ENCODE measurements around the gene CHCHD3.

The CHCHD3 gene

DNA sequence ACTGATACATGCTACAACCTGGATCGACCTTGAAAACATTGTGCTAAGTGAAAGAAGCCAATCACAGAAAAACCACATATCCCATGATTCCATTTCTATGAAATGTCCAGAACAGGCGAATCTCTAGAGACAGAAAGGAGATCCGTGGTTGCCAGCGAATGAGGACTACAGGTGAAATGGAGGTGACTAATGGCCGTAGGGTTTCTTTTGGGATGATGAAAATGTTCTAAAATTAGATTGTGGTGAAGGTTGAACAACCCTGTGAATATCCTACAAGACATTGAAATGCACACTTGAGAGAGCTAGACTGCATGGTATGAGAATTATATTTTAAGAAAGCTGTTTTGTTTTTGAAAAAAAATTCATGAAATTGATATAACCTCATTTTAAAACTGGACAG lies 317.1 kb downstream of the CHCHD3 start:
- no peak overlapping the region for H3K9ac ChIP-seq (ENCODE audit: low read length)
- H3K4me1 ChIP-seq (ENCODE audit: control insufficient read depth, low read depth, low read length), result no peaks in the 10 kb centered on the region
- H3K27me3 ChIP-seq (ENCODE audit: control insufficient read depth, insufficient read depth, low read length), result no peaks in the 10 kb centered on the region
- peaks cover 5% of the 10 kb centered on the region for H3K9me3 ChIP-seq (ENCODE audit: control insufficient read depth, low read depth, low read length)
- no peak overlapping the region for H3K4me3 ChIP-seq (ENCODE audit: low read length)
- H3K36me3 ChIP-seq (ENCODE audit: control insufficient read depth, low read depth, low read length), result no peaks in the 10 kb centered on the region
- H3K27ac ChIP-seq (ENCODE audit: low read length), result no peak overlapping the region

DNA sequence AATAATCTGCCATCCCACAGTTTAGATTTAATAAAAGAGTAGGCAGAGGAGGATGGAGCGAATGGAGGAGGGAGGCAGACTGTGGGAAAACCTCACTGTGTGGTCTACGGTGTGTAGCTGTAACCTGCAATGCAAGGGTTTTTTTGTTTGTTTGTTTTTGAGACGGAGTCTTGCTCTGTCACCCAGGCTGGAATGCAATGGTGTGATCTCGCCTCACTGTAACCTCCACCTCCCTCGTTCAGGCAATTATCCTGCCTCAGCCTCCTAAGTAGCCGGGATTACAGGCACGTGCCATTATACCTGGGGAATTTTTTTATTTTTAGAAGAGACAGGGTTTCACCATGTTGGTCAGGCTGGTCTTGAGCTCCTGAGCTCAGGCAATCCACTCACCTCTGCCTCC lies 321.0 kb downstream of the CHCHD3 start:
- H3K4me3 ChIP-seq (ENCODE audit: low read length), result no peak overlapping the region
- H3K4me1 ChIP-seq (ENCODE audit: control insufficient read depth, low read depth, low read length), result no peaks in the 10 kb centered on the region
- no peak overlapping the region for H3K27ac ChIP-seq (ENCODE audit: low read length)
- no peak overlapping the region for H3K9ac ChIP-seq (ENCODE audit: low read length)
- H3K27me3 ChIP-seq (ENCODE audit: control insufficient read depth, insufficient read depth, low read length), result no peaks in the 10 kb centered on the region
- no peaks in the 10 kb centered on the region for H3K36me3 ChIP-seq (ENCODE audit: control insufficient read depth, low read depth, low read length)
- no peaks in the 10 kb centered on the region for H3K9me3 ChIP-seq (ENCODE audit: control insufficient read depth, low read depth, low read length)

- Histone ChIP-seq H3K9me3 (ENCODE audit: control insufficient read depth, low read depth, low read length) (no peaks in the 10 kb centered on the region), H3K27ac (ENCODE audit: low read length) (no peak overlapping the region), H3K36me3 (ENCODE audit: control insufficient read depth, low read depth, low read length) (no peaks in the 10 kb centered on the region), H3K4me1 (ENCODE audit: control insufficient read depth, low read depth, low read length) (no peaks in the 10 kb centered on the region), H3K4me3 (ENCODE audit: low read length) (no peak overlapping the region), H3K27me3 (ENCODE audit: control insufficient read depth, insufficient read depth, low read length) (no peaks in the 10 kb centered on the region), H3K9ac (ENCODE audit: low read length) (no peak overlapping the region)
These were observed 321.7 kb downstream of the CHCHD3 start for GRCh38 chr7:132760244-132760623.

- H3K4me3 ChIP-seq (ENCODE audit: low read length), result no peak overlapping the region
- H3K36me3 ChIP-seq (ENCODE audit: control insufficient read depth, low read depth, low read length), result no peaks in the 10 kb centered on the region
- H3K27me3 ChIP-seq (ENCODE audit: control insufficient read depth, insufficient read depth, low read length), result no peaks in the 10 kb centered on the region
- no peak overlapping the region for H3K27ac ChIP-seq (ENCODE audit: low read length)
- H3K9ac ChIP-seq (ENCODE audit: low read length), result no peak overlapping the region
- no peaks in the 10 kb centered on the region for H3K9me3 ChIP-seq (ENCODE audit: control insufficient read depth, low read depth, low read length)
- H3K4me1 ChIP-seq (ENCODE audit: control insufficient read depth, low read depth, low read length), result no peaks in the 10 kb centered on the region
These were observed 322.2 kb downstream of the CHCHD3 start for GRCh38 chr7:132759482-132760243.

- Histone ChIP-seq H3K9me3 (ENCODE audit: control insufficient read depth, low read depth, low read length) (no peaks in the 10 kb centered on the region), H3K9ac (ENCODE audit: low read length) (no peak overlapping the region), H3K27ac (ENCODE audit: low read length) (no peak overlapping the region), H3K4me3 (ENCODE audit: low read length) (no peak overlapping the region), H3K4me1 (ENCODE audit: control insufficient read depth, low read depth, low read length) (no peaks in the 10 kb centered on the region), H3K27me3 (ENCODE audit: control insufficient read depth, insufficient read depth, low read length) (no peaks in the 10 kb centered on the region), H3K36me3 (ENCODE audit: control insufficient read depth, low read depth, low read length) (no peaks in the 10 kb centered on the region)
These were observed 322.9 kb downstream of the CHCHD3 start for GRCh38 chr7:132758986-132759385.

- no peaks in the 10 kb centered on the region for H3K4me1 ChIP-seq (ENCODE audit: control insufficient read depth, low read depth, low read length)
- H3K9ac ChIP-seq (ENCODE audit: low read length), result no peak overlapping the region
- H3K27me3 ChIP-seq (ENCODE audit: control insufficient read depth, insufficient read depth, low read length), result no peaks in the 10 kb centered on the region
- no peaks in the 10 kb centered on the region for H3K9me3 ChIP-seq (ENCODE audit: control insufficient read depth, low read depth, low read length)
- H3K36me3 ChIP-seq (ENCODE audit: control insufficient read depth, low read depth, low read length), result no peaks in the 10 kb centered on the region
- H3K27ac ChIP-seq (ENCODE audit: low read length), result no peak overlapping the region
- no peak overlapping the region for H3K4me3 ChIP-seq (ENCODE audit: low read length)
These were observed 324.1 kb downstream of the CHCHD3 start for GRCh38 chr7:132757783-132758182.

DNA sequence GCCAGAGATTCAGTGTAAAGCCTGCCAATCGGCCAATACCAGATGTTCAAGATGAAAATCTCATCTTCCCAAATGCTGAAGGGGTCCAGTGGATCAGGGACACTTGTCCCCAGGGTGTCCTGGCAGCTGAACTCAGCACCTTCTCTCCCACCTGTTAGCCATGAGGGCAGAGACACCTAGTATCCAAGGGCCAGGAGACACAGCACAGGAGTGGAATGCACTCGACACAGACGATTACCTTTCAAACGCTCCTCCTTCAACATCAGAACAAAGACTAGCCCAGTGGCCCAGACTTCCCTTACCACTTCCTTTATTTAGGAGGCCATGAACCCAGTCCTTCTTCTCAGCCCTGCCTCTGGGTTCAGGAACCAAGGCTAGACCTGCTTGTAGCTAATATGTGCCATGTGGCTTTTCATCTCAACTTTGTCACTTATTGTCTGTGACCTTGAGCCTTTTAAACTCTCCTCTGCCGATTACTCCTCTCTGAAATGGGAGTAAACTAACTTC lies 325.4 kb downstream of the CHCHD3 start:
- no peak overlapping the region for H3K27ac ChIP-seq (ENCODE audit: low read length)
- no peak overlapping the region for H3K4me3 ChIP-seq (ENCODE audit: low read length)
- H3K27me3 ChIP-seq (ENCODE audit: control insufficient read depth, insufficient read depth, low read length), result no peaks in the 10 kb centered on the region
- no peaks in the 10 kb centered on the region for H3K36me3 ChIP-seq (ENCODE audit: control insufficient read depth, low read depth, low read length)
- no peak overlapping the region for H3K9ac ChIP-seq (ENCODE audit: low read length)
- no peaks in the 10 kb centered on the region for H3K9me3 ChIP-seq (ENCODE audit: control insufficient read depth, low read depth, low read length)
- H3K4me1 ChIP-seq (ENCODE audit: control insufficient read depth, low read depth, low read length), result peaks cover 3% of the 10 kb centered on the region

DNA sequence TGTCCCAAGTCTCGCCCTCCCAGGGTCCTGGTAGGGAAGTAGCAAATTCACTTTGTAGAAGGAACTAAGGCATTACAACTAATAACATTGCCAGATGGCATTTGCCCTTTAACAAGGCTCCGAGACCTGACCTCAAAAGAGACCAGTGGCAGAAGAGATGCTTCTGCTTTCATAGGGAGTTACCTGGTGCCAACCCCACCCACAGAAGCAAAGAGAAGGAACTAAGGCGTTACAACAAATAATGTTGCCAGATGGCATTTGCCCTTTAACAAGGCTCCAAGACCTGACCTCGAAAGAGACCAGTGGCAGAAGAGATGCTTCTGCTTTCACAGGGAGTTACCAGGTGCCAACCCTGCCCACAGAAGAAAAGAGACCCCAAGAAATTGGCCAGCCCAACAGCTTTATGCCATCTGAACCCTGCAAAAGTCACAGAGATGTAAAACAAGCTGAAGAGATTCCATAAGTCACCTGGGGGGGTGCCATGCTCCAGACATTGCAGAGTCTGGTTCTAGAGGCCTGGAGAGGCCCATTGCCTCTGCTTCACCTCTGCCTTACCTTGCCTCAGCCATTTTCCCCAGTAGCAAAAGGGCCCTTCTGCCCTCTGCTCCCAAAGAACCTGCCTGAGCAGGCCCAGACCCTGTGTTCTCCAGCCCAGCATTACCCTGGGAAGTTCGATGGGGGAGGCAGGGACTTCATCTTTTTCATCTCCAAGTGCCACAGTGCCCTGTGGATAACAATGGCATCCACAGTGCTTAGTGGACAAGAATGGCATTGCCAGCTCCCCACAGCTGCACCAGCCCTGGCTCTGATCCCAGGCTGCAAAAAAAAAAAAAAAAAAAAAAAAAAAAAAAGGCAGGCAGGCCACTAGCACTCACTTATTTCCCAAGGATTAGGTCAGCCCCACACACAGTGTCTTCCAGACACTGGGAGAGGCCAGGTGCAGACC lies 326.1 kb downstream of the CHCHD3 start:
- Histone ChIP-seq H3K9ac (ENCODE audit: low read length) (no peak overlapping the region), H3K36me3 (ENCODE audit: control insufficient read depth, low read depth, low read length) (no peaks in the 10 kb centered on the region), H3K4me3 (ENCODE audit: low read length) (no peak overlapping the region), H3K9me3 (ENCODE audit: control insufficient read depth, low read depth, low read length) (no peaks in the 10 kb centered on the region), H3K27ac (ENCODE audit: low read length) (no peak overlapping the region), H3K27me3 (ENCODE audit: control insufficient read depth, insufficient read depth, low read length) (no peaks in the 10 kb centered on the region), H3K4me1 (ENCODE audit: control insufficient read depth, low read depth, low read length) (peaks cover 8% of the 10 kb centered on the region)

- Histone ChIP-seq H3K27me3 (ENCODE audit: control insufficient read depth, insufficient read depth, low read length) (no peaks in the 10 kb centered on the region), H3K9me3 (ENCODE audit: control insufficient read depth, low read depth, low read length) (no peaks in the 10 kb centered on the region), H3K27ac (ENCODE audit: low read length) (no peak overlapping the region), H3K9ac (ENCODE audit: low read length) (no peak overlapping the region), H3K36me3 (ENCODE audit: control insufficient read depth, low read depth, low read length) (no peaks in the 10 kb centered on the region), H3K4me1 (ENCODE audit: control insufficient read depth, low read depth, low read length) (peaks cover 10% of the 10 kb centered on the region), H3K4me3 (ENCODE audit: low read length) (no peak overlapping the region)
These were observed 329.5 kb downstream of the CHCHD3 start for GRCh38 chr7:132752431-132752830.

- Histone ChIP-seq H3K9ac (ENCODE audit: low read length) (no peak overlapping the region), H3K4me3 (ENCODE audit: low read length) (peak overlapping the region; percentile 7), H3K9me3 (ENCODE audit: control insufficient read depth, low read depth, low read length) (no peaks in the 10 kb centered on the region), H3K27me3 (ENCODE audit: control insufficient read depth, insufficient read depth, low read length) (no peaks in the 10 kb centered on the region), H3K36me3 (ENCODE audit: control insufficient read depth, low read depth, low read length) (no peaks in the 10 kb centered on the region), H3K27ac (ENCODE audit: low read length) (no peak overlapping the region), H3K4me1 (ENCODE audit: control insufficient read depth, low read depth, low read length) (peaks cover 10% of the 10 kb centered on the region)
These were observed 330.6 kb downstream of the CHCHD3 start for GRCh38 chr7:132751244-132751647.

DNA sequence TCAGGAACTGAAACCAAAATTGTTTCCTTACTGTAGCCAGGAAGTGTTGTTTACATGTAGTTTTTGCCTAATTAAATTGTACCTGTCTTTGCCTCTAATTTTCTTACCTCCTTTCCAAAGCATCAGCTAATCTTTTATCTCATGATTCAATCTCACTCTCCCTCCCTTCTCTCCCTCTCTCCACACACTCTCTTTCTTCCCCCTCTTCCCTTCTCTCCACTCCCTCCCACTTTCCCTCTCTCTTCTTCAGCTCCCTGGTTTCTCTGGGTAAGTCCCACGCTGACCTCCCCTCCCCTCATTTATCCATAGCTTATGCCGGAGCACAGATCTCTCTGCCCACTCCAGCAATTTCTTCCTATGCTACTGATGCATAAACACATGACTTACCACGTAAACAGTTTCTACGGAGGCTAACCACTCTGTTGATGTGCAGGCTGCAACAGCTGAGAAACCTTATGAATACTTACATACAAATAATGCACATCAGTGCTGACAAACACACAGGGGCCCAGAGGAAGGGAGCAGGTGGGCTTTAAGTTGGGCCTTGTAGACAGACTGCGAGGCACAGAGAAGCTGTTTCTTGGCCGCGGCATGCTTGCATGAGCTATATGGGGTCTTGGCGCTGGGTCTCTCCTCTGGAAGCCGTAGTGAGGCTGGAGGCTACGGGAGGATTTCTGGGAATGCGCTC lies 331.2 kb downstream of the CHCHD3 start:
- H3K27ac ChIP-seq (ENCODE audit: low read length), result no peak overlapping the region
- H3K4me1 ChIP-seq (ENCODE audit: control insufficient read depth, low read depth, low read length), result peaks cover 11% of the 10 kb centered on the region
- H3K9me3 ChIP-seq (ENCODE audit: control insufficient read depth, low read depth, low read length), result no peaks in the 10 kb centered on the region
- no peaks in the 10 kb centered on the region for H3K27me3 ChIP-seq (ENCODE audit: control insufficient read depth, insufficient read depth, low read length)
- H3K4me3 ChIP-seq (ENCODE audit: low read length), result peak overlapping the region; percentile 7
- no peak overlapping the region for H3K9ac ChIP-seq (ENCODE audit: low read length)
- H3K36me3 ChIP-seq (ENCODE audit: control insufficient read depth, low read depth, low read length), result no peaks in the 10 kb centered on the region

Data from iPS-18a (cell line).